Measurements from ENCODE around the gene MAML3.

MAML3 gene

GRCh38 chr4:139898293-139898692, 255.7 kb downstream of the MAML3 start:
- TF ChIP-seq REST (IDR thresholded peaks at IDR 0.05; ENCODE audit: low read depth) = no peak
- no peak for TF ChIP-seq CEBPB (IDR thresholded peaks at IDR 0.05)
- no peak for TF ChIP-seq USF1 (IDR thresholded peaks at IDR 0.05)
- no peak for TF ChIP-seq FOXM1 (IDR thresholded peaks at IDR 0.05; ENCODE audit: borderline replicate concordance, low read depth)
- no peak for TF ChIP-seq CREB1 (IDR thresholded peaks at IDR 0.05; ENCODE audit: low read depth)
- no peak for TF ChIP-seq TCF12 (IDR thresholded peaks at IDR 0.05; ENCODE audit: low read depth)
- no peak for TF ChIP-seq TAF1 (IDR thresholded peaks at IDR 0.05; ENCODE audit: low read depth)
- TF ChIP-seq YY1 (IDR thresholded peaks at IDR 0.05; ENCODE audit: low read depth) = no peak
- TF ChIP-seq ZBTB7A (IDR thresholded peaks at IDR 0.05; ENCODE audit: low read depth) = no peak

GRCh38 chr4:139896091-139896604, 257.8 kb downstream of the MAML3 start:
- TF ChIP-seq MAX (IDR thresholded peaks at IDR 0.05) (no peak), EGR1 (IDR thresholded peaks at IDR 0.05) (no peak), TAF1 (IDR thresholded peaks at IDR 0.05; ENCODE audit: low read depth) (no peak), TCF12 (IDR thresholded peaks at IDR 0.05; ENCODE audit: low read depth) (no peak), CEBPB (IDR thresholded peaks at IDR 0.05) (no peak), FOXM1 (IDR thresholded peaks at IDR 0.05; ENCODE audit: borderline replicate concordance, low read depth) (no peak), TEAD4 (IDR thresholded peaks at IDR 0.05) (no peak), YY1 (IDR thresholded peaks at IDR 0.05; ENCODE audit: low read depth) (no peak), CREB1 (IDR thresholded peaks at IDR 0.05; ENCODE audit: low read depth) (no peak), NFIC (IDR thresholded peaks at IDR 0.05) (no peak), REST (IDR thresholded peaks at IDR 0.05; ENCODE audit: low read depth) (no peak), USF1 (IDR thresholded peaks at IDR 0.05) (no peak)

- no peak for TF ChIP-seq RAD21 (IDR thresholded peaks at IDR 0.05; ENCODE audit: low read depth)
- TF ChIP-seq MAX (IDR thresholded peaks at IDR 0.05) = no peak
Measured at GRCh38 chr4:139893801-139894200, 260.2 kb downstream of the MAML3 start.

- TF ChIP-seq CEBPB (IDR thresholded peaks at IDR 0.05) (no peak), YY1 (IDR thresholded peaks at IDR 0.05; ENCODE audit: low read depth) (no peak), TAF1 (IDR thresholded peaks at IDR 0.05; ENCODE audit: low read depth) (no peak), USF1 (IDR thresholded peaks at IDR 0.05) (no peak), NFIC (IDR thresholded peaks at IDR 0.05) (no peak), EGR1 (IDR thresholded peaks at IDR 0.05) (no peak), RAD21 (IDR thresholded peaks at IDR 0.05; ENCODE audit: low read depth) (no peak), FOXM1 (IDR thresholded peaks at IDR 0.05; ENCODE audit: borderline replicate concordance, low read depth) (no peak), TEAD4 (IDR thresholded peaks at IDR 0.05) (no peak), EP300 (IDR thresholded peaks at IDR 0.05; ENCODE audit: borderline replicate concordance) (no peak), TCF12 (IDR thresholded peaks at IDR 0.05; ENCODE audit: low read depth) (no peak), MAX (IDR thresholded peaks at IDR 0.05) (no peak), REST (IDR thresholded peaks at IDR 0.05; ENCODE audit: low read depth) (no peak), CREB1 (IDR thresholded peaks at IDR 0.05; ENCODE audit: low read depth) (no peak)
Measured at GRCh38 chr4:139892973-139893736, 260.8 kb downstream of the MAML3 start.

Data from Ishikawa (cell line).